HEK293T (cell line): ENCODE data around the gene ALG12.

ENCODE experiments used
- BHLHE40 ChIP-seq: fragments of 450-650 bp; IDR thresholded peaks from 2 replicates; pipeline ENCODE4 v1.6.1; 2016; ENCODE audit warnings: mild to moderate bottlenecking, moderate library complexity, borderline replicate concordance
- SP1 ChIP-seq: fragments of 450-650 bp; IDR thresholded peaks from 2 replicates; pipeline ENCODE4 v1.6.1; 2017
- ZNF384 ChIP-seq: fragments of 450-650 bp; IDR thresholded peaks from 2 replicates; pipeline ENCODE4 v1.6.1; 2016
- TF ChIP-seq, protein P1 (sequence below): fragments of 450-650 bp; IDR thresholded peaks from 2 replicates; pipeline ENCODE4 v1.6.1; 2016

DNA sequence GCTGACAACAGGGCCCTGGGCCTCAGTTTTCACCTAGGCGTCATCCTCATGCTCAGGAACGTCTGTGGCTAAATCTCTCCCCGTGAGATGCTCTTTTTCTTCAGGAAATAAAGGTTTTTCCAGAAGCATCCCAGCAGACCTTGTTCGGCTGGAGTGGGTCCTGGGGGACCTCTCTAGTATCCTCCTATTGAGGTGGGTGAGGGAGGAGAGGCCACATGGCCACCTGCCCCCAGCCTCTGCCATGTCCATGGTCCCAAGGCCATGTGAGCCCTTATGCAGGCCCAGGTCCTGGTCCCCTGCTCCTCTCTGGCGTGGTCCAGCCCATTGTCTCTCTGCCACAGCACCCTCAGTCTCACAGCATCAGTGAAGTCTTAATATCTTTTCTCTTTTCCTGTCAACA lies 22.0 kb downstream of the ALG12 start:
- no peak for TF ChIP-seq BHLHE40
- no peak for TF ChIP-seq SP1
- TF ChIP-seq ZNF384: no peak
- TF ChIP-seq, protein P1, sequence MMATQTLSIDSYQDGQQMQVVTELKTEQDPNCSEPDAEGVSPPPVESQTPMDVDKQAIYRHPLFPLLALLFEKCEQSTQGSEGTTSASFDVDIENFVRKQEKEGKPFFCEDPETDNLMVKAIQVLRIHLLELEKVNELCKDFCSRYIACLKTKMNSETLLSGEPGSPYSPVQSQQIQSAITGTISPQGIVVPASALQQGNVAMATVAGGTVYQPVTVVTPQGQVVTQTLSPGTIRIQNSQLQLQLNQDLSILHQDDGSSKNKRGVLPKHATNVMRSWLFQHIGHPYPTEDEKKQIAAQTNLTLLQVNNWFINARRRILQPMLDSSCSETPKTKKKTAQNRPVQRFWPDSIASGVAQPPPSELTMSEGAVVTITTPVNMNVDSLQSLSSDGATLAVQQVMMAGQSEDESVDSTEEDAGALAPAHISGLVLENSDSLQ: no peak
